ENCODE data around the gene NYAP2. TPM values are rescaled to one million over a fixed set of nuclear protein-coding genes. Genes with fewer than 3 reads are reported as not detected.

The NYAP2 gene
- total RNA-seq, 1 donor from 2014 or later: not detected

GRCh38 chr2:225495706-225496105, 96.2 kb downstream of the NYAP2 start:
- no peak for DNase-seq (ENCODE audit: low spot score)
- Mint-ChIP-seq H3K27me3 (ENCODE audit: unreplicated experiment) (no peaks in the 10 kb centered on the region), H3K4me1 (ENCODE audit: unreplicated experiment) (no peaks in the 10 kb centered on the region), H3K4me3 (ENCODE audit: unreplicated experiment) (no peak overlapping the region), H3K27ac (ENCODE audit: unreplicated experiment) (no peak overlapping the region), H3K36me3 (ENCODE audit: low read depth, unreplicated experiment) (no peaks in the 10 kb centered on the region), H3K9me3 (ENCODE audit: unreplicated experiment) (no peaks in the 10 kb centered on the region)
- TF ChIP-seq, protein P1, sequence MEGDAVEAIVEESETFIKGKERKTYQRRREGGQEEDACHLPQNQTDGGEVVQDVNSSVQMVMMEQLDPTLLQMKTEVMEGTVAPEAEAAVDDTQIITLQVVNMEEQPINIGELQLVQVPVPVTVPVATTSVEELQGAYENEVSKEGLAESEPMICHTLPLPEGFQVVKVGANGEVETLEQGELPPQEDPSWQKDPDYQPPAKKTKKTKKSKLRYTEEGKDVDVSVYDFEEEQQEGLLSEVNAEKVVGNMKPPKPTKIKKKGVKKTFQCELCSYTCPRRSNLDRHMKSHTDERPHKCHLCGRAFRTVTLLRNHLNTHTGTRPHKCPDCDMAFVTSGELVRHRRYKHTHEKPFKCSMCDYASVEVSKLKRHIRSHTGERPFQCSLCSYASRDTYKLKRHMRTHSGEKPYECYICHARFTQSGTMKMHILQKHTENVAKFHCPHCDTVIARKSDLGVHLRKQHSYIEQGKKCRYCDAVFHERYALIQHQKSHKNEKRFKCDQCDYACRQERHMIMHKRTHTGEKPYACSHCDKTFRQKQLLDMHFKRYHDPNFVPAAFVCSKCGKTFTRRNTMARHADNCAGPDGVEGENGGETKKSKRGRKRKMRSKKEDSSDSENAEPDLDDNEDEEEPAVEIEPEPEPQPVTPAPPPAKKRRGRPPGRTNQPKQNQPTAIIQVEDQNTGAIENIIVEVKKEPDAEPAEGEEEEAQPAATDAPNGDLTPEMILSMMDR (IDR thresholded peaks at IDR 0.05; ENCODE audit: unreplicated experiment): no peak

DNA sequence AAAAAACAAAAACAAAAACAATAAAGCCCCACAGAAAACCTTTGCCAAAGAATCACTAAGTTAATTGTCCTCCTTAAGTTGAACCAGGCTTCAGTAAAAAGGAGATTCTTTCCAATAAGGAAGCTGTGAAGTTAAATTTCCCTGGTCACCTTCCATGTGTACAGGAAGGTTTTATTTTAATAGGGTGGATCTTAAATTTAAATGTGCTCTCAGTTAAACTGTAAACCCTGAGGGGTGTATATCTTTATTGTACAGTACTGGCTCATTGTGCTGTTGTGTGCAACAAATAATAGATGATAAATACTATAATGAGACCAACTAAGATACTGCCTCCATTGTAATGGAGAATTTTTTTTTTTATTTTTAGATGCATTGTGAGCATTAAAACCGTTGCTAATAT, 97.1 kb downstream of the NYAP2 start:
- H3K9me3 Mint-ChIP-seq (ENCODE audit: unreplicated experiment): no peaks in the 10 kb centered on the region
- TF ChIP-seq, protein P1 (IDR thresholded peaks at IDR 0.05; ENCODE audit: unreplicated experiment): no peak
- H3K36me3 Mint-ChIP-seq (ENCODE audit: low read depth, unreplicated experiment): no peaks in the 10 kb centered on the region
- H3K4me3 Mint-ChIP-seq (ENCODE audit: unreplicated experiment): no peak overlapping the region
- no peaks in the 10 kb centered on the region for H3K27me3 Mint-ChIP-seq (ENCODE audit: unreplicated experiment)
- no peak overlapping the region for H3K27ac Mint-ChIP-seq (ENCODE audit: unreplicated experiment)
- H3K4me1 Mint-ChIP-seq (ENCODE audit: unreplicated experiment): no peaks in the 10 kb centered on the region
- DNase-seq (ENCODE audit: low spot score): no peak

DNA sequence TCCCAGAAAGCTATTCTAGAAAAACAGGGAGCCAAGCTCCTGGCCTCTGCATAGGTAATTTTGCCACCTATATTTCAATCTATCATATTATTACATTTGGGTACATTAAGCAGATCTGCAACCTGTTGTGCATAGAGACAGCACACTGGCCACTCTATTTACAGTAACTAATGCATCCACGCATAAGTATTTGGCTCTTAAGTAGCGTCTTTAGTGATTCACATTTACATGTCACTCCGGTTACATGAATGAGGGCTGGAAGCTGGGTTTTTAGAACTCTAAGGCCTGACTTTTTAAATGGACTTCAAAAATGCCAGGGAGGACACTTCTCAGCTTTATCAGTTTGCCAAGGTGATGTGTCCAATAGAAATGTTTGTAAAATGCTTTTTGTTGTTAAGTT, 97.7 kb downstream of the NYAP2 start:
- DNase-seq (ENCODE audit: low spot score): no peak
- H3K36me3 Mint-ChIP-seq (ENCODE audit: low read depth, unreplicated experiment): no peaks in the 10 kb centered on the region
- H3K27me3 Mint-ChIP-seq (ENCODE audit: unreplicated experiment): no peaks in the 10 kb centered on the region
- H3K27ac Mint-ChIP-seq (ENCODE audit: unreplicated experiment): no peak overlapping the region
- TF ChIP-seq, protein P1 (IDR thresholded peaks at IDR 0.05; ENCODE audit: unreplicated experiment): no peak
- no peaks in the 10 kb centered on the region for H3K9me3 Mint-ChIP-seq (ENCODE audit: unreplicated experiment)
- H3K4me3 Mint-ChIP-seq (ENCODE audit: unreplicated experiment): no peak overlapping the region
- no peaks in the 10 kb centered on the region for H3K4me1 Mint-ChIP-seq (ENCODE audit: unreplicated experiment)

- H3K27me3 Mint-ChIP-seq (ENCODE audit: unreplicated experiment): no peaks in the 10 kb centered on the region
- no peak for DNase-seq (ENCODE audit: low spot score)
- no peaks in the 10 kb centered on the region for H3K9me3 Mint-ChIP-seq (ENCODE audit: unreplicated experiment)
- H3K4me1 Mint-ChIP-seq (ENCODE audit: unreplicated experiment): no peaks in the 10 kb centered on the region
- TF ChIP-seq, protein P1 (IDR thresholded peaks at IDR 0.05; ENCODE audit: unreplicated experiment): no peak
- H3K36me3 Mint-ChIP-seq (ENCODE audit: low read depth, unreplicated experiment): no peaks in the 10 kb centered on the region
- H3K4me3 Mint-ChIP-seq (ENCODE audit: unreplicated experiment): no peak overlapping the region
- H3K27ac Mint-ChIP-seq (ENCODE audit: unreplicated experiment): no peak overlapping the region
Observed at GRCh38 chr2:225501022-225501421, 101.5 kb downstream of the NYAP2 start.

DNA sequence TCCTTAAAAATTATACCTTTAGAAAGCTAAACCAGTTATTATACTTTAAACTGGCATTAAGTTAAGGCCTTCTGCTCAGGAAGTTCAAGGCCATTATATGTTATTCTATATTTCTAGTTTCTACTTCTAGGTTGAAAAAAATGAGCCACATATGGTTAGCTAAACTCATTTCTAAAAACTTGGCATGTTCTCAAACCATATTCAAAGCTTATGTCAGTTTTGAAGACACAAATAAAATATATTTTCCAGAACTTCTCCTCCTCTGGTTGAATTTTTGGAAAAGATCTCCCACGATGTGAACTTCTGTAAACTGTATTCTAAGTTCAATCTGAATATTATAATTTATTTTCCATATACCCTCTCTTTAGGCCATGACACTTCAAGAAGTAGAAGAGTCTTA, 103.5 kb downstream of the NYAP2 start:
- TF ChIP-seq, protein P1 (IDR thresholded peaks at IDR 0.05; ENCODE audit: unreplicated experiment): no peak
- Mint-ChIP-seq H3K27ac (ENCODE audit: unreplicated experiment) (no peak overlapping the region), H3K4me1 (ENCODE audit: unreplicated experiment) (no peaks in the 10 kb centered on the region), H3K9me3 (ENCODE audit: unreplicated experiment) (no peaks in the 10 kb centered on the region), H3K36me3 (ENCODE audit: low read depth, unreplicated experiment) (no peaks in the 10 kb centered on the region), H3K4me3 (ENCODE audit: unreplicated experiment) (no peak overlapping the region), H3K27me3 (ENCODE audit: unreplicated experiment) (no peaks in the 10 kb centered on the region)
- no peak for DNase-seq (ENCODE audit: low spot score)

Measured in endothelial cell (in vitro differentiated cells).